Activated T-helper 1 cell treated with anti-CD3 and anti-CD28 coated beads, Interleukin-2, amount 50 U/mL, for 16 hours (primary cell): ENCODE measurements around the gene CAB39.
"Not testable (repeated sequence)": the region's sequence is repeated elsewhere in the genome, so short reads cannot be mapped to it uniquely, and the experiment has no call there.

Experiments used
- DNase-seq, 2 donors: peaks; one replicate each; pipeline ENCODE4 v3.0.0-alpha.2; 2020; ENCODE audit warnings: low read depth in 1 of 2, low spot score in 1 of 2

CAB39 gene

DNA sequence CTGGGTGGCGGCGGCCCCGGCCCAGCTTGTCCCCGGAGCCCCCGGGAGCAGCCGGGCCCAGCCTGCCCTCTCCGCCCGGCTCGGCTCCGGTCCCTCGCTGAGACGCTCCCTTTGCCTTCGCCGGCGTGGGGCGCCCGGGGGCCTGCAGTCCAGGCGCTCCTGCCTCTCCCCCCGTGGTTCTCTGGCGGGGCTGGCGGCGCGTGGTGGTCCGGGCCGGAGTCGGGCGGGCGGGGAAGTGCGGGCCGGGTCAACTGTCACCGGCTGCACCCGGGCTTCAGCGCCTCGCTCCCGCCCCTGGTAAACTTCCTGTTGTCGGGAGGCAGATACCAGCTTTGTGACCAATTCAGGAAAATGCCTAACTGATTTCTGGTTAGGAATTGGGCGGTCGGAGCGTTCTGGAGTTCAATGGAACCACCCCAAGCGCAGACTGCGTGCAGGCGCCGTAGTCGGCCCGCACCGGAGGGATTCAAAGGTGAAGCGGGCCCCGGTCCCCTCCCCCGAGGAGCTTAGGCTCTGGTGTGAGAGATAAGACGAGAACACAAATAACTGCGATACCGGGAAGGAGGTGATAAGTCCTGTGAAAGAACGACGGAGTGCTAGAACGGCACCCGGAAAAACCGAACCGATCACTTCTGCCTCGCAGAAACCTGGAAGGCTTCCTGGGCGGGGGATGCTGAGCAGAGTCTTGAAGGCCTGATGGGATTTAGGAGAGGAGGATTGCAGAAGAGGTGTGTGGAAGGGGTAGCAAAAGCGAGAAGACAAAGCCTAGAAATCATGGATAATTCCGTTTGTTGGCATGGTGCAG, 891 bp downstream of the CAB39 start:
- DNase-seq = peak; percentile 13 to 28

DNA sequence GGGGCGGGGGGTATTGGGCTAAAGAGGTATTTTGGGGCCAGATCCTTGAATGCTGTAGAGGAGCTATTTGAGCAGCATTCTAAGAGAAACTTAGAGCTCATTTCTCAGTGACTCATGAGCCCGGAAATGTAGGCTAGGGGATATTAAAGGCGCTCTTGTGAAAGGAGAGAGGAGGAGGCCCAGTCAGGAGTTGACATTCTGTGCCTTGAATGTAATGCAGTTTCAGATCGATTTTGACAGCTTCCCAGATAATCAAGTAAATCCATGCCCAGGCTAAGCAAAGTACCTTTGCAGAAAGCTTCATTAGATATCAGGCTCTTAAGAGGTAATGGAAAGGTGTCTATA, 1.5 kb downstream of the CAB39 start:
- DNase-seq = peak in 1 of 2 donors; percentile 17

DNA sequence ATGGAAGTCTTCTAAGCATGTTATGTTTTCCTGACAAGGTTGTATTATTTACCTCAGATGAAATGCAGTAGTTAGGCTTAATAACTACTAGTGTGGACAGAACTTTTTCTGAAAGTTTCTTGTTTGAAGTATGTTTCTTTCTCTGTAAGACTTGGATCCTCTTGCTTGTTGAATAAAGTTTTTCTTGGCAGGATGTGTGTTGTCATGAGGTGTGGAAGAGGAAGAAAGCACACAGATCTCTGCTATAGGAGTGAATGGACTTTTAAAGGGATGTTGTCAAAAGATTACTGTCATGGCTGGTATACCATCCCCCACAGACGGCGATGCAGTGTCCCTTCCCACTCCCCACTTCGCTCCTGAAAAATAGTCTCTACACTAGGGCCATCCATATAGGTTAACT, 2.6 kb downstream of the CAB39 start:
- DNase-seq = no peak

DNA sequence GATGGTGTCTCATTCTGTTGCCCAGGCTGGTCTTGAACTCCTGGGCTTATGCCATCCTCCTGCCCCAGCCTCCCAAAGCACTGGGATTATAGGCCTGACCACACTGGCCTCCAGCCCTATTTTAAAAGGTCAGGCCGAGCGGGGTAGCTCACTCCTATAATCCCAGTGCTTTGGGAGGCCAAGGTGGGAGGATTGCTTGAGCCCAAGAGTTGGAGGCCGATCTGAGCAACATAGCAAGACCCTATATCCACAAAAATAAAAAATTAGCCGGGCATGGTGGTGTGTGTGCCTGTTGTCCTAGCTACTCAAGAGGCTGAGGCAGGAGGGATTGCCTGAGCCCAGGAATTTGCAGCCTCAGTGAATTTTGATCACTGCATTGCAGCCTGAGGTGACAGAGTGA, 3.9 kb downstream of the CAB39 start:
- DNase-seq = no peak

DNA sequence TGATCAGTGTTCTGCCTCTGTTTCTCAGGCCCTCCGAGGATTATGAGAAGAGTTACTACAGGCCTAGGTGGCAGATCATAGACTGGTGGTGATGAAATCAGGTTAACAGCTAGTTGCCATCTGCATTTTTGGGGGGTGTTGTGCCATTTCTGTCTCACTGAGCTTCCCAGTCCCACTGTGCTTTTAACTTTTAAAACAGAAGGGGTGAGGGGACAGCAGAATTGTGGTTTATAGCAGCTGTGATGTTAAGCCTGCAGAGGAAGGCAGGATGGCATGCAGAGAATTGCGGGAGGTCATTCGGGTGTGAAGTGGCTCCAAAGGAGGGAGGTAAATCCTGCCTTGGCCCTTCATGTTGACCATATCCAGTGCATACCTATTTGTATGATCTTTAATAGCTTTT, 5.0 kb downstream of the CAB39 start:
- no peak for DNase-seq

DNA sequence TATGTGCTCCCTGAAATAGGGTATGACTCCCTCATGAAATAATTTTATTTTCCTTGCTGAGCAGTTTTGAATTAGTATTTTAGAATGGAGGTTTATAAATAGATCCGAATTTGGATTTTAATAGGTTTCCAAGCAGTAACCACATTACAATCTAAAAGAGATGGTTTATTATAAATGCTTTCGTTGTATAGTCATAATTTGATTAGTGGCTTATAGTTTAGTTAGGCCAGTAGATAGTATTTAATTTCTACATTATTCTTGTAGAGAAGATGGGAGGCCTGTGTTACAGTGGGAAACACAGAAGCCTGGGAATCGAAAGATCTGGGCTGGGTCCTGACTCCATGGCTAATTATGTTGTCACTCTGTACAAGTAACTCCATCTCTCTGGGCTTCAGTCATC, 6.7 kb downstream of the CAB39 start:
- DNase-seq = no peak

DNA sequence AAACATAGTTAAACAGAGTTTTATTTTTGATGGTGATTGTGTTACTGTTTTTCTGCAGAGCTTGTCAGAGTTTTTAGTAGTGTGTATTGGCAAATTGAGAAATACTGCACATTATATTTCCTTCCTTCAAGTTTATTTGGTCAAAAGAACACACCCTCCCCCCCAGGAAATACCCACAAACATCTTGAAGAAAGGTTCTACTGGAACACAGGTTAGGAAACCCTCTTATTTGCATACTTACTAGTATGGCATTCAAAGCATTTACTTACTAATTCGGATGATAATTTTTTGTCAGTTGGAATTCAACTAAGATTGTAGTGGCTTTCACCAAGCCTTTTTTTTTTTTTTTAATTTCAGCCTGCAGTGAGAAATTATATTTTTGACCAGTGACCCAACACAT, 9.1 kb downstream of the CAB39 start:
- DNase-seq = no peak

DNA sequence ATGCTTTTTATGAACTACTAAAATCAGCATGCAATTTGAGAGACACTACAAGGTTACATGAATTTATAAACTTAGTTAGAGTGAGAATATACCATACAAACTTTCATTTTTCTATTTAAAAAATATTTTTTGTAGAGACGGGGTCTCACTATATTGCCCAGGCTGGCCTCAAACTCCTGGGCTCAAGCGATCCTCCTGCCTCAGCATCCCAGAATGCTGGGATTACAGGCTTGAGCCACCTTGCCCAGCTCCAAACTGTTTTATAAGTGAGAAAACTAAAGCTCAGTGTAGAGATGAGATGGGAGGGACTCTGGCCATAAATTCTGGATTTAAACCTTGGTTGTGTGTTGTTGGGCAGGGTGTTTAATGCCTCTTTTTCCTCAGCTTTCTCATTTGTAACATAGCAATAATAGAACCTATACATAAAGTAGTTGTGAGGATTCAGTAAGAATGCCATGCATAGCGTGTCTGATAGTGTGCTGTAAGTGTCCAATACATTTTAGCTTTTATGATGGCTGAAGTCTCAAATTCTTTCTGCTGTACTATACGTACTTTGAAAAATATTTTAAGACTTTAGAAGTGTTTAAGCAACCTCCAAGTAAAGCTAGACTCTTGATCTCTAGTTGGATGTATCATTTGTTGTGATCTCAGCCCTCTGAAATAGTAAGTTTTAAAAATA, 9.7 kb downstream of the CAB39 start:
- no peak for DNase-seq

DNA sequence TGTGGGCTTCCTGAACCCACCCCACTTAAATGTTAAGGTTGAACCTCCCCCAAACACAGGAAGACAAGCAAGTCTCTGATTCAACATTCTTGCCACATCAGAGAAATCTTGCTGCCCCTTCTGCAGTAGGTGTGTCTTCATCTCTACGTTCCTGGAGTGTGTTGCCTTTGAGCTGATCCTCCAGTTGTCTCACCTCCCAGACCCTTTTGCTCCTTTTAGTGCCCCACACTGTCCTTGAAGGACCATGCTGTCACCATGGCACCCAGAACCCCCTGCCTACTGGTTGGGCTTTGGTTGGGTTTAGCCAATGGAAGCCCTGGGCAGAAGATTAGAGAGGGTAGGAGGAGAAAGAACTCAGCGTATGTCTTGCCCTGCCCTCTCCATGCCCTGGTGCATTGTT, 10.7 kb downstream of the CAB39 start:
- DNase-seq = peak in 1 of 2 donors; percentile 5

DNA sequence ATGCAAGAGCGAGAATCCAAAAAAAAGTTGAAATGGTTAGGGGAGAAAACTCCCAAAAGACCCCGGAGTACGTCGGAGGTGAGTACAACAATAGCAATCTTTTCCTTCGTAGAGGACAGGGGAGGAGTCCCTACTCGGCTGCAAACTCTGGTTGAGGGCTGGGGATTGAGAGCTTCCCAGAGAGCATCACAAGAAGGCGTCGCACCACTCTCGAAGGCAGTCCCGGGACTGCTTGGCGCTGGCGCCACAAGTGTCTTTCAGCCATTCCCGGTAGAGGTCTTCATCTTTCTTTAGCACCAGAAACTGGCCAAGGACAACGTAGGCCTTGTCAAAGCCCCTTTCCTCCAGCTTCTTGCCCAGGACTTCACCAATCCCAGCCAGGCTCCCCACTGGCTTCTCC, 12.3 kb downstream of the CAB39 start:
- not testable (repeated sequence) for DNase-seq

DNA sequence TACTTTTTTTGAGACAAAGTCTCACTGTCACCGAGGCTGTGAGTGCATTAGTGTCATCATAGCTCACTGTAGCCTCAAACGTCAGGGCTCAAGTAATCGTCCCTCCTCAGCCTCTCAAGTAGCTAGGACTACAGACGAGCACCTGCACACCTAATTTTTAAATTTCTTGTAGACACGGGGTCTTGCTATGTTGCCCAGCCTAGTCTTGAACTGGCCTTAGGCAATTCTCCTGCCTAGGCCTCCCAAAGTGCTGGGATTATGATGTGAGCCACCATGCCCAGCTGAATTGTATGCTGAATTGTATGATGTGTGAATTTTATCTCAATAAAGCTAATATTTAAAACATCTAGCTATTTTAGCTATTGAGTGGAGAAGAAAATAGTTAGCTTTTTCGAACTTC, 18.9 kb downstream of the CAB39 start:
- no peak for DNase-seq

DNA sequence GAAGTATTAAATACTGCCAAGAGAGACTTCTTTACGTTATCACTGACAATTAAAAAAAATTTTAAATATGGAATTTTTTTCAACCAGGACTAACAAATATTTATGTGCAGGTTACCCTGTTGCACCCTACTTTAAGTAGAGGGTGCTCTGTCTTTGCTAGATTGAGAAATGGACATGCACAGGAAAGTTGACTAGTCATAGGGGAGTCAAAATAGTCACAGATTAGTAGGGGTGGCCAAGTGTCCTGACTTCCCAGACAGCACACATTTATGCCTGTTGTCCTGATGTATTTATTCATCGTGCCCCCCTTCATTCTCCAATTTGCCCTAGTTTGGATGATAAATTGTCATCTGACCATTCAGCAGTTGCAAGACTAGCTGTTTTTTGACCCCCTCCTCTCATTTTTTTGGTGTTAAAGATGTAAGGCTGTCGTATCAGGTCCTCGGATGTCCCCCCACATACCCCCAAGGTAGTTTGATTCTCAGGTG, 20.3 kb downstream of the CAB39 start:
- DNase-seq = no peak

DNA sequence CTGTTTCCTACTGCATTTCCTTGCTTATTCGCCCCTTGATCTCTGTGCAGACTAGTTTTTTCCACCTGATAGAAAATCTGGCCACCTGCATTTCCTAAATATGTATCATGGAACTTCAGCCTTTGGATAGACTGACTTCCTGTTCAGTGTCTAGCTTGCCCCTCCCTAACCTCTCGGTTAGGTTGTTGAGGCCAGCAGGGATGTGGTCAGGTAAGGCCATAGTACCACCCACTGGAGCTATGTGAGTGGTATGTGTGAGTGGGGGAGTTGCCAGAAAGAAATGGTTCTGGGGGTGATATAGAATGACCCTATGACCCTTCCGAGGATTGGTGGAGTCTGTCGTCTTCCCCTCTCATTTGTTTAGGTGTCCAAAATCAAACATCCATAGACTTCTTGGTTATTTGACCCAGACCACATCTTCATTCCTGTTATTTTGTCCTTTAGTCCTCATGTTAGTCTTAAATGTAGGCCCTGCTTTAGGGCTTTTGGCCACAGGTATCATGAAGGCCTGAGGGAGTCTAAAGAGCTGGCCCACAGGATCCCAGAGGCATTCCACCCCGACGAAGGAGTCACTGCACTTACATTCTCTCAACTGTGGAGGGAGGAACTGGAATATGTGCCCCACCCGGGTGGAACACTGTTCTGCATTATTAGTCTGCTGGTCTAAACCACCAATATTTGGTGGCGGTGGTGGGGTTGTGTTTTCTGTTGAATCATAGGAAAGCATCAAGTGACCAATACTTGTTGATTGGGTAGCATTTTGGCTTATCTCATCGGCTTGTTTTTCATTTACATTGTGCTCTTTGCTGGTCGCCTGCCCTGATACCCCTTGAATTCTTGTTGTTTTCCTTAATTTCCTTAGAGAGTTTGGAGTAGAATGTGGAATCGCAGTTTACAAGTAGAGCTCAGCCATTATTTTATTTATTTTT, 21.9 kb downstream of the CAB39 start:
- no peak for DNase-seq

DNA sequence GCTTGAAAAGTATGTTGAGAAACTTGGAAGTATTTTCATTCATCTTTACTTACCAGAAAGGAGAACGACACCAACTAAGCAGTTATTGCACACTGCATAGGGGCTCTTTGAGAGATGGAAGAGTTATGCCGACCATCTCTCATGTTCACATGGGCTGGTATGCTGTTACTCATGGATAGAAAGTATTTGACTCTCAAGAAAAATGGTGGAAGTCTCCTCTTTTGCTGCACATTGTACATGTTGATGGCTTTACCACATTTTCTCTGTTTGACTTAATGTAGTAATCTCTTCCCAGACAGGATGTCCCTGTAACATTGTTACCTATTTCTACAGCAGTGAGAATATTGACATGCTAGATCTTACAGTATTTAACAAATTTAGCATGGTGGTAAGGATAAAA, 23.2 kb downstream of the CAB39 start:
- no peak for DNase-seq

DNA sequence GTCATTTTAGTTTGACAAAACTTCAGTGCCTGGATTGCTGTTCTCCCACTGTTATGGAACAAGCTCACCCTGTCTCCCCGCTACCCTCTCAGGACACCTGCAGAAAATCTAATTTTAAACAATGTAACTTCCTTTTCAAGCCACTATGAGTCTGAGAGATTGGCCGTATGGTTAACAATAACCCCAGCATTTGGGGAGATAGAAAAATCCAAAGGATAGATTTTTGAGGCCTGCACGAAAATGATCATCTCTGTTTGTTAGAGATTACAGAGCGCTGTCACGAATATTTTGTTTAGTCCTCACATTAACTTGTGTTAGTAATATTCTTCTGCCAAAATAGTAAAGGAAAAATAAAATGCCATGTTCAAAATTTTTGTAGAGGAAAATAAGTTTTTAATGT, 24.7 kb downstream of the CAB39 start:
- DNase-seq = no peak

DNA sequence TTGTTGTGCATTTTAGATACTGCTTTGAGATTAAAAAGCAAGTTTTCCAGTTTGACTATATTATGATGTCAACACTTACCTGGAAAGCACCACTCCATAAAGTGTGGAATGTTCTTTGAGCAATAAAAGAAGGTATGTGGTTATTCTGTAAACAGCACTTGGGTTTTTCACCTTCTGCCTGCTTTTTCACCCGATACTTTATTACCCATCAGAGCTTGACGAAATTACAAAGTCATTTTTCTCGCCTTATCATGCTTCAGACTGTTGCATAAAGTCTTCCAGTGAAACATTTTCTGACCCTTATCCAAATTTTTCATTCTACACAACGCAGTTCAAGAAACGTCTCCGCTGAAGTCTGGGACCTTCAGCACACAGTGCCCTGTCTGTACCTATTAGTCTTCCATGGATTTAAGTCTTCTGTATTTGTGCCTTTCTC, 25.2 kb downstream of the CAB39 start:
- no peak for DNase-seq

DNA sequence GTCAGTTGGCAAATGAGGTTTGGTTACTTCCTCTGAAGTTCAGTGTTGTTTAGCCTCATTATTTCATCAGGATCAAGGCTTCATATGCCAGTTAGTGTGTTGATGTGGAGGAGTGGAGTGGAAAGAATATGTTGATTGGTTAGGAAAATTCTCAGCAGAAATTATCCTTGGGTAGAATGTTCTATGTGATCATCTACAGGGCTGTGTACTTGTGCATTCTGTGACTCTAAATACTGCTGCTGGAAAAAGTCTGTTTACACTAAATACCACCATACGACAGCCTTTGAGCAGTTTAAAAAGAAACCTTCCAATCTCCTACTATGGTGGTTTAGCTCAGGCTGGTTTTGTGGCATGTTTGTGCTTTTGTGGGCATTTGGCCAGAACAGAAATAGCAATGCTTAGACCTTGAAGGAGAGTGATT, 25.8 kb downstream of the CAB39 start:
- DNase-seq = no peak

DNA sequence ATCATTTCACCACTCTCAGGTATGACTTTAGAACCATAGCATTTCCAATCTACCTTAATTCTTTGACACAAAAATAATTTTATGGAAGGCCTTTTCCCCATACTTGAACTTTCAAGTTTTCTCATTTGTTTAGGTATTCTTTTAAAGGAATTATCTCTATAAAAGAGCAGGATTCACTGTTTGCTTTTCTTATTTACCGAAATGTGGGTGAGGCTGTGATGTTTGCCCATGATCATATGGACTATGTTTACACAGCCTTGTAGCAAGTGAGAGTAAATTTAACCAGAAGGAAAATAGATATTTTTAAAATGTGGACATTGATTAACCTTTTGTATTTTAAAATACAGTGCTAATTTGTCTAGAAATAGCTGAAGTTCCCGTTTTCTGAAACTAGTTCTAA, 26.3 kb downstream of the CAB39 start:
- no peak for DNase-seq

DNA sequence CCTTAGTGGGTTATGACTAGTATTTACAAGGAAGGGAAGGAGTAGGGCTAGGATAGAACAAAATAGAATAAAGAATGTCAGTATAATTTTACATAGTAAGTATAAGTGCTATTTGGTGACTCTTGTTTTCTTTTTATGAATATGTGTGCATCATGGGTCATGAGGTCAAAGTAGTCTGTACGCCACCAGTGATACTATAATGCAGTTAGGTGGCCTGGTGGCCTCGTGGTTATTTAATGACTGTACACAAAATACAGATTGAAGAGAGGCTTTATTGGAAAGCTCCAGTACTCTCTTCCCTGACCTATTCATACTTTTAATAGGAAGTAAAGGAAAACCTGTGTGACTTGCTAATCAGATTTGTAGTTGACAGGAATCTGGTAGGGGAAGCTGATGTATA, 27.3 kb downstream of the CAB39 start:
- DNase-seq = no peak

DNA sequence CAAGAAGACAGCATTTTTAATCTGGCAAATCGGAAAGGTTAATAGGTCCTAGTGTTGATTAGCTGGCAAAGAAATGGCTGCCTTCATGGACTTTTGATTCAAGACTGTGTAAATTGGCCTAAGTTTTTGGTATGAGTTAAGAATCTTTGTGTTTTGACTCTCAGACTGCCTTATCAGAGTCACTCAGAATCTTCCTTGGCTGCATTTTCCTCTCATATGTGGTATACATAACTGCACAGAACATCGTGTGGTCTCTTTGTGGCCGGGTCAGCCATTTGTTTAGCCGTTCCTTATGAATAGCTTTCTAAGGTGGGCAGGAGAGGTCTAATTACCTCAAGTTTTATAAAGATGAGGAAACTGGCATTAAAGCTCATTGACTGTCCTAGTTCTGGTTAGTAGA, 30.1 kb downstream of the CAB39 start:
- DNase-seq = no peak

DNA sequence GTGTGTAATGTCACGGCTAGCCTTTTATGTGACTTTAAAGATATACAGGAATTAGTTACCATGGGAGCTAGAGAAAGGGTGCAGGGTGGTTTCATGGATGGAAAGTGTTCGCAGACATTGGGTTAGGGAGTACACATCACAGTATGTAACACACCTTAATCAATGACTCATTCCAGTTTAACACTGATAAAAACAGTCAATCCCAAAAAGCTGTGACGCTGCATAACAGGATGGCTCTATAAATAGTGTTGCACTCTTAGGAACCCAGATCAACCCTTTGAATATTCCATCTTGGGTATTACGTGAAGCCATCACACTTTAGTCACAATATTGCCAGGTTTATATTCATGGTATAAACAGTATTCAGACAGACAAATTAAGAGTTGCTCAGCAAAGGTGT, 33.6 kb downstream of the CAB39 start:
- no peak for DNase-seq

DNA sequence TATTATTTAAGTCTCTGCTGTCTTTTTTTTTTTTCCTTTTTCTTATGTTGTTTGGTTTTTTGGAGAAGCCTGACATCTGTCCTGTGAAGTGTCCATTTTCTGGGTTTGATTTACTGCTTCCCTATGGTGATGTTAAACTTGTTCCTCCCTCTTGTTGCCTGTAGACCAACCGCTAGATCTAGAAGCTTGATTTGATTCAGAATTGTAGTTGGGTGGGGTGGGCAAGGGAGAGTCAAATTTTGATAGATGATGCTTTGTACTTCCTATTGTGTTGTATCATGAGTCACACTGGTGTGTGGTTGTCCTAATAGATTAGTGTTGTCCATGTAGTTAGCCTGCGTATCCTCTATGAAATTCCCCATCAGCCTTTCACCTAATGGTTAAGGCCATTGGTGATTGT, 35.4 kb downstream of the CAB39 start:
- DNase-seq = no peak
